Fibroblast of lung (primary cell): Measurements from ENCODE around the gene DNHD1. TPM values are rescaled to one million over a fixed set of nuclear protein-coding genes. Genes with fewer than 3 reads are reported as not detected.

Experiments
- DNase-seq, 2 donors: peaks; one replicate each; pipeline versions ENCODE4 v3.0.0 to v3.0.0-alpha.2; 2010; ENCODE audit warnings: low read depth in 2 of 2
- H2AFZ ChIP-seq: 2 replicates; pipeline ENCODE4 v1.5.1; 2012; ENCODE audit warnings: low read length, control low read depth, inconsistent platforms
- H3K27ac ChIP-seq: 2 replicates; pipeline ENCODE4 v1.5.1; 2011; ENCODE audit warnings: low read length, control low read depth; ENCODE audit not compliant: insufficient read depth
- H3K27me3 ChIP-seq: 2 replicates; pipeline ENCODE4 v1.5.1; 2011; ENCODE audit warnings: mild to moderate bottlenecking, low read length; ENCODE audit not compliant: control insufficient read depth, insufficient read depth
- H3K36me3 ChIP-seq: 2 replicates; pipeline ENCODE4 v1.5.1; 2011; ENCODE audit warnings: low read length; ENCODE audit not compliant: control insufficient read depth, insufficient read depth
- H3K4me1 ChIP-seq: 2 replicates; pipeline ENCODE4 v1.5.1; 2011; ENCODE audit warnings: low read length; ENCODE audit not compliant: control insufficient read depth, insufficient read depth; ENCODE audit errors: extremely low read depth
- H3K4me2 ChIP-seq: 2 replicates; pipeline ENCODE4 v1.5.1; 2011; ENCODE audit warnings: low read length, control low read depth; ENCODE audit not compliant: insufficient read depth; ENCODE audit errors: extremely low read depth
- H3K4me3 ChIP-seq, 4 experiments: fragments of 200-600 bp in 1 of 4; sonication (generic) in 1 of 4; replicated peaks in 1 of 4; 2 replicates each; pipeline ENCODE4 v1.5.1; 2011 to 2016; ENCODE audit warnings: low read length in 4 of 4, low read depth in 3 of 4, mild to moderate bottlenecking in 3 of 4, control low read depth in 2 of 4, inconsistent platforms in 1 of 4, mixed read lengths in 1 of 4; ENCODE audit not compliant: insufficient read depth in 1 of 4; ENCODE audit errors: control extremely low read depth in 1 of 4
- H3K79me2 ChIP-seq: 2 replicates; pipeline ENCODE4 v1.5.1; 2012; ENCODE audit warnings: mild to moderate bottlenecking, low read length, inconsistent platforms; ENCODE audit not compliant: control insufficient read depth, insufficient read depth
- H3K9ac ChIP-seq: 2 replicates; pipeline ENCODE4 v1.5.1; 2011; ENCODE audit warnings: mild to moderate bottlenecking, low read length, control low read depth; ENCODE audit not compliant: insufficient read depth
- H3K9me3 ChIP-seq: 2 replicates; pipeline ENCODE4 v1.5.1; 2012; ENCODE audit warnings: low read depth, low read length; ENCODE audit not compliant: control insufficient read depth, insufficient read depth
- H4K20me1 ChIP-seq: 2 replicates; pipeline ENCODE4 v1.5.1; 2011; ENCODE audit warnings: low read length; ENCODE audit not compliant: control insufficient read depth, insufficient read depth; ENCODE audit errors: extremely low read depth
- CTCF ChIP-seq, 2 donors: IDR thresholded peaks in 1 of 2; conservative IDR thresholded peaks in 1 of 2; 1 replicate in 1 of 2; 2 replicates in 1 of 2; pipeline ENCODE4 v1.5.1; 2011 to 2012; ENCODE audit warnings: low read length in 2 of 2, control low read depth in 1 of 2, inconsistent platforms in 1 of 2, low read depth in 1 of 2, mild to moderate bottlenecking in 1 of 2
- EZH2 ChIP-seq: IDR thresholded peaks from 2 replicates; pipeline ENCODE4 v1.5.1; 2012; ENCODE audit warnings: low read length, control low read depth, mild to moderate bottlenecking; ENCODE audit errors: missing control alignments
- polyA plus RNA-seq, 2 donors: library from polyadenylated mRNA; depleted of rRNA in 1 of 2; stranded (reverse) in 1 of 2; unstranded in 1 of 2; fragments of >200 nt; gene quantifications; 2 replicates each; pipeline ENCODE4 v1.2.1, GENCODE V29; 2011 to 2012; ENCODE audit warnings: missing spikeins in 1 of 2
- total RNA-seq: library from RNA; depleted of rRNA; stranded (reverse); fragments of >200 nt; gene quantifications from 2 replicates; pipeline ENCODE4 v1.2.1, GENCODE V29; 2014

The DNHD1 gene
- total and polyA plus RNA-seq, 2 donors (not counting 1 experiment from before 2014, with no cell fraction given) = 2.2 to 14.7 TPM

- Histone ChIP-seq H2AFZ (no peak overlapping the region), H3K27me3 (no peaks in the 10 kb centered on the region), H4K20me1 (no peaks in the 10 kb centered on the region), H3K4me2 (no peak overlapping the region), H3K79me2 (no peaks in the 10 kb centered on the region), H3K36me3 (no peaks in the 10 kb centered on the region), H3K9ac (no peak overlapping the region), H3K9me3 (no peaks in the 10 kb centered on the region), H3K27ac (no peak overlapping the region), H3K4me1 (peaks cover 3% of the 10 kb centered on the region), H3K4me3 (no peak overlapping the region)
- TF ChIP-seq EZH2 (no peak), CTCF (conservative IDR thresholded peaks at IDR 0.05 in 1 of 2, IDR thresholded peaks at IDR 0.05 in 1 of 2; ENCODE audit: low read depth in 1 of 2, low read length in 2 of 2) (no peak)
- no peak for DNase-seq
These were observed 66.6 kb downstream of the DNHD1 start for GRCh38 chr11:6563667-6564066.

GRCh38 chr11:6565325-6565724 lies 68.2 kb downstream of the DNHD1 start:
- Histone ChIP-seq H3K4me1 (peaks cover 4% of the 10 kb centered on the region), H4K20me1 (no peaks in the 10 kb centered on the region), H3K4me3 (no peak overlapping the region)

GRCh38 chr11:6565988-6566703 lies 69.1 kb downstream of the DNHD1 start:
- H3K36me3 ChIP-seq = no peaks in the 10 kb centered on the region
- no peak overlapping the region for H3K4me2 ChIP-seq
- no peak for DNase-seq
- no peak overlapping the region for H2AFZ ChIP-seq
- no peaks in the 10 kb centered on the region for H3K27me3 ChIP-seq
- no peak overlapping the region for H3K27ac ChIP-seq
- TF ChIP-seq EZH2 (no peak), CTCF (conservative IDR thresholded peaks at IDR 0.05 in 1 of 2, IDR thresholded peaks at IDR 0.05 in 1 of 2; ENCODE audit: low read depth in 1 of 2, low read length in 2 of 2) (no peak)
- no peak overlapping the region for H3K9ac ChIP-seq
- no peak overlapping the region for H3K4me3 ChIP-seq
- no peaks in the 10 kb centered on the region for H3K9me3 ChIP-seq
- H3K79me2 ChIP-seq = no peaks in the 10 kb centered on the region
- no peaks in the 10 kb centered on the region for H4K20me1 ChIP-seq
- peaks cover 4% of the 10 kb centered on the region for H3K4me1 ChIP-seq

More at GRCh38 chr11:6565325-6565724, 68.2 kb downstream of the DNHD1 start:
- H3K36me3 ChIP-seq = no peaks in the 10 kb centered on the region
- H3K4me2 ChIP-seq = no peak overlapping the region
- no peak overlapping the region for H2AFZ ChIP-seq
- TF ChIP-seq CTCF (conservative IDR thresholded peaks at IDR 0.05 in 1 of 2, IDR thresholded peaks at IDR 0.05 in 1 of 2; ENCODE audit: low read depth in 1 of 2, low read length in 2 of 2) = no peak
- TF ChIP-seq EZH2 = no peak
- H3K27ac ChIP-seq = no peak overlapping the region
- H3K9ac ChIP-seq = no peak overlapping the region
- no peaks in the 10 kb centered on the region for H3K79me2 ChIP-seq
- H3K9me3 ChIP-seq = no peaks in the 10 kb centered on the region
- no peak for DNase-seq
- H3K27me3 ChIP-seq = no peaks in the 10 kb centered on the region
